ENCODE data around the gene LATS2. TPM values are rescaled to one million over a fixed set of nuclear protein-coding genes. Genes with fewer than 3 reads are reported as not detected.
"Not testable (repeated sequence)": the region's sequence is repeated elsewhere in the genome, so short reads cannot be mapped to it uniquely, and the experiment has no call there.

LATS2 gene
- total and polyA plus RNA-seq, 3 donors from 2014 or later = 35.6 to 40.2 (median 36.5) TPM

GRCh38 chr13:20938302-20938701 lies 123.1 kb downstream of the LATS2 start:
- H3K36me3 ChIP-seq (ENCODE audit: low read depth, missing control alignments) = no peaks in the 10 kb centered on the region
- 72 to 77% methylated on average over 6 of the region's 6 CpGs for WGBS, 2 donors
- no peak overlapping the region for H3K27ac ChIP-seq
- TF ChIP-seq POLR2A (IDR thresholded peaks at IDR 0.05) (no peak), CTCF (IDR thresholded peaks at IDR 0.05) (no peak)
- no peaks in the 10 kb centered on the region for H3K27me3 ChIP-seq
- intact Hi-C loops (cut with DNase I; ENCODE audit: low total_unique reads) = no loop called here
- no peak for DNase-seq
- no peak overlapping the region for H3K4me3 ChIP-seq
- H3K4me1 ChIP-seq = no peaks in the 10 kb centered on the region
- H3K9me3 ChIP-seq = no peaks in the 10 kb centered on the region

GRCh38 chr13:20927596-20928257 lies 133.7 kb downstream of the LATS2 start:
- no peak for DNase-seq
- intact Hi-C loops (cut with DNase I; ENCODE audit: low total_unique reads) = loop anchor here (10.0 kb wide), 2 partner anchors 213 to 433 kb away; no protein-coding TSS in a partner anchor
- TF ChIP-seq POLR2A (IDR thresholded peaks at IDR 0.05) (no peak), CTCF (IDR thresholded peaks at IDR 0.05) (no peak)
- H3K4me1 ChIP-seq = no peaks in the 10 kb centered on the region
- no peak overlapping the region for H3K4me3 ChIP-seq
- H3K36me3 ChIP-seq (ENCODE audit: low read depth, missing control alignments) = no peaks in the 10 kb centered on the region
- no peaks in the 10 kb centered on the region for H3K27me3 ChIP-seq
- 72 to 78% methylated on average over 4 of the region's 4 CpGs for WGBS, 2 donors
- no peaks in the 10 kb centered on the region for H3K9me3 ChIP-seq
- H3K27ac ChIP-seq = no peak overlapping the region

GRCh38 chr13:20925395-20925790 lies 136.0 kb downstream of the LATS2 start:
- intact Hi-C loops (cut with DNase I; ENCODE audit: low total_unique reads) = loop anchor here (10.0 kb wide), 2 partner anchors 211 to 431 kb away; no protein-coding TSS in a partner anchor
- not testable (repeated sequence) for H3K36me3 ChIP-seq (ENCODE audit: low read depth, missing control alignments); H3K27ac ChIP-seq; DNase-seq; H3K4me1 ChIP-seq; H3K9me3 ChIP-seq; H3K4me3 ChIP-seq; H3K27me3 ChIP-seq
- WGBS, 2 donors = 62 to 65% methylated on average over 13 of the region's 13 CpGs

GRCh38 chr13:20924758-20925394 lies 136.5 kb downstream of the LATS2 start:
- peak; percentile 93 for DNase-seq
- TF ChIP-seq CTCF (IDR thresholded peaks at IDR 0.05) (peak; percentile 19 to 66 (median 58)), POLR2A (IDR thresholded peaks at IDR 0.05) (no peak)
- Histone ChIP-seq H3K4me1 (no peaks in the 10 kb centered on the region), H3K4me3 (no peak overlapping the region), H3K36me3 (ENCODE audit: low read depth, missing control alignments) (no peaks in the 10 kb centered on the region), H3K27ac (no peak overlapping the region), H3K27me3 (no peaks in the 10 kb centered on the region), H3K9me3 (no peaks in the 10 kb centered on the region)
- intact Hi-C loops (cut with DNase I; ENCODE audit: low total_unique reads) = loop anchor here (10.0 kb wide), 2 partner anchors 210 to 430 kb away; no protein-coding TSS in a partner anchor
- WGBS, 2 donors = 30 to 32% methylated on average over 3 of the region's 3 CpGs

GRCh38 chr13:20923272-20923671 lies 138.1 kb downstream of the LATS2 start:
- no peaks in the 10 kb centered on the region for H3K4me1 ChIP-seq
- no peak overlapping the region for H3K27ac ChIP-seq
- intact Hi-C loops (cut with DNase I; ENCODE audit: low total_unique reads) = loop anchor here (10.0 kb wide), 2 partner anchors 208 to 428 kb away; no protein-coding TSS in a partner anchor
- no peaks in the 10 kb centered on the region for H3K9me3 ChIP-seq
- no peaks in the 10 kb centered on the region for H3K27me3 ChIP-seq
- 79 to 86% methylated on average over 4 of the region's 4 CpGs for WGBS, 2 donors
- H3K4me3 ChIP-seq = no peak overlapping the region
- TF ChIP-seq CTCF (IDR thresholded peaks at IDR 0.05) (no peak), POLR2A (IDR thresholded peaks at IDR 0.05) (no peak)
- H3K36me3 ChIP-seq (ENCODE audit: low read depth, missing control alignments) = no peaks in the 10 kb centered on the region
- no peak for DNase-seq

Small RNAs within 50 kb of the gene (small RNA-seq; reads per million reads assigned to genes)
- gene PPIAP27 = 0 reads per million in 2 donors
- 0 reads per million in 2 donors for gene RNU4-9P

Other genes starting within 250 kb of the LATS2 start
- 10 to 100 TPM; 27.6 to 31.4 TPM for gene XPO4, start 158.8 kb downstream of the LATS2 start, total RNA-seq
- 13.0 TPM for gene XPO4, start 158.8 kb downstream of the LATS2 start, polyA plus RNA-seq (ENCODE audit: insufficient read depth, low read depth, low replicate concordance)
- gene SAP18, start 78.5 kb upstream of the LATS2 start, total RNA-seq = 10 to 100 TPM; 91.6 to 93.7 TPM
- gene SAP18, start 78.5 kb upstream of the LATS2 start, polyA plus RNA-seq (ENCODE audit: insufficient read depth, low read depth, low replicate concordance) = 363 TPM
- gene SKA3, start 115.0 kb upstream of the LATS2 start, total RNA-seq = 1 to 10 TPM; 8.1 to 8.7 TPM
- gene SKA3, start 115.0 kb upstream of the LATS2 start, polyA plus RNA-seq (ENCODE audit: insufficient read depth, low read depth, low replicate concordance) = 11.7 TPM
- gene MRPL57, start 115.1 kb upstream of the LATS2 start, total RNA-seq = 10 to 100 TPM; 36.8 to 41.2 TPM
- 18.9 TPM for gene MRPL57, start 115.1 kb upstream of the LATS2 start, polyA plus RNA-seq (ENCODE audit: insufficient read depth, low read depth, low replicate concordance)

All from testis (tissue), 3 donors.